ENCODE results near the gene QRFP. TPM values are rescaled to one million over a fixed set of nuclear protein-coding genes. Genes with fewer than 3 reads are reported as not detected.

Gene QRFP
- total RNA-seq, 4 donors from 2014 or later: not detected

DNA sequence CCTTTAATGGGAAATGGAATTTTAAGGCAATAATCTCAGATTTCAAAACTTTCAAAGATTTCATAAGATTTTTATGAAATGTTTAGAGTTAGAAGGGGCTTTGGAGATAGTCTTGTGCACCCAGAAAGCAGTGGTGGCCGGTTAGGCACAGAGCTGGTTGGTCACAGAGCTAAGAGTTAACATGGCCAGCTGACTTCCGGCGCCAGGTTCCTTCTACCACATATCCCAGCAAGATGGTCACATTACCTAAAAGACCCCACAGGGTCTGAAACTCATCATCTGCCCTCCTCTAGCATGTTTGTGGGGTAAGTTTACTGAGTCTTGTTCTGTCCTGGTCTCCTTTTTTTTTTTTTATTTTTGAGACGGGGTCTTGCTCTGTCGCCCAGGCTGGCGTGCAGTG, 19.3 kb downstream of the QRFP start:
- intact Hi-C loops (cut with DNase I; ENCODE audit: low total_unique reads): loop anchor here (10.0 kb wide), 1 partner anchor 58 kb away; the partner anchor contains the start of gene FIBCD1
- DNase-seq (ENCODE audit: low spot score in 2 of 2): no peak
- 96 to 97% methylated on average over 6 of the region's 6 CpGs for WGBS, 2 donors
- H3K4me3 ChIP-seq (ENCODE audit: low read depth, poor library complexity, severe bottlenecking): no peak overlapping the region
- TF ChIP-seq, protein P1, sequence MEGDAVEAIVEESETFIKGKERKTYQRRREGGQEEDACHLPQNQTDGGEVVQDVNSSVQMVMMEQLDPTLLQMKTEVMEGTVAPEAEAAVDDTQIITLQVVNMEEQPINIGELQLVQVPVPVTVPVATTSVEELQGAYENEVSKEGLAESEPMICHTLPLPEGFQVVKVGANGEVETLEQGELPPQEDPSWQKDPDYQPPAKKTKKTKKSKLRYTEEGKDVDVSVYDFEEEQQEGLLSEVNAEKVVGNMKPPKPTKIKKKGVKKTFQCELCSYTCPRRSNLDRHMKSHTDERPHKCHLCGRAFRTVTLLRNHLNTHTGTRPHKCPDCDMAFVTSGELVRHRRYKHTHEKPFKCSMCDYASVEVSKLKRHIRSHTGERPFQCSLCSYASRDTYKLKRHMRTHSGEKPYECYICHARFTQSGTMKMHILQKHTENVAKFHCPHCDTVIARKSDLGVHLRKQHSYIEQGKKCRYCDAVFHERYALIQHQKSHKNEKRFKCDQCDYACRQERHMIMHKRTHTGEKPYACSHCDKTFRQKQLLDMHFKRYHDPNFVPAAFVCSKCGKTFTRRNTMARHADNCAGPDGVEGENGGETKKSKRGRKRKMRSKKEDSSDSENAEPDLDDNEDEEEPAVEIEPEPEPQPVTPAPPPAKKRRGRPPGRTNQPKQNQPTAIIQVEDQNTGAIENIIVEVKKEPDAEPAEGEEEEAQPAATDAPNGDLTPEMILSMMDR (IDR thresholded peaks at IDR 0.05): no peak
- TF ChIP-seq POLR2A (IDR thresholded peaks at IDR 0.05): no peak

- intact Hi-C loops (cut with DNase I; ENCODE audit: low total_unique reads): loop anchor here (10.0 kb wide), 1 partner anchor 60 kb away; the partner anchor contains the start of gene FIBCD1
- WGBS, 2 donors: 88 to 91% methylated on average over 5 of the region's 5 CpGs
- TF ChIP-seq POLR2A (IDR thresholded peaks at IDR 0.05): no peak
- TF ChIP-seq, protein P1 (IDR thresholded peaks at IDR 0.05): no peak
- no peak for DNase-seq (ENCODE audit: low spot score in 2 of 2)
- no peak overlapping the region for H3K4me3 ChIP-seq (ENCODE audit: low read depth, poor library complexity, severe bottlenecking)
These were observed 21.8 kb downstream of the QRFP start for GRCh38 chr9:130874783-130875182.

DNA sequence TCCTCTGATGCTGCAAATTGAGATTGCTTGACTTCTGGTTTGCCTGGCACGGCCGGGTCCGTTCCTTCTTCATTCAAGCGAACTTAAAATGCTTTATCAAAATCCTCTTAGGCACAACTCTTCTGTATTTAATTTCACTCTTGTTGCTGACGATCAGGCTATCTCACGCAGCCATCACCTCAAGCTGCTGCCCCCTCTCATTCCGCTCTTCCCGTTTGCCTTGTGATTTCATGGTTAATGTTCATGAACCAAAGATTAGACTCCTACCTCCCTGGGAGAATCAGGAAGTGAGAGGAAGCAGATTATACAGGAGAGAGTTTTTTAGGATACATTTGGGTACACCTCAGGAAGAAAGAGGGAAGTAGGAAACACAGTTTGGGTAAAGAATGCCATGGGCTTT, 22.6 kb downstream of the QRFP start:
- H3K4me3 ChIP-seq (ENCODE audit: low read depth, poor library complexity, severe bottlenecking): no peak overlapping the region
- TF ChIP-seq, protein P1 (IDR thresholded peaks at IDR 0.05): no peak
- TF ChIP-seq POLR2A (IDR thresholded peaks at IDR 0.05): no peak
- 89 to 91% methylated on average over 8 of the region's 8 CpGs for WGBS, 2 donors
- no peak for DNase-seq (ENCODE audit: low spot score in 2 of 2)
- intact Hi-C loops (cut with DNase I; ENCODE audit: low total_unique reads): loop anchor here (10.0 kb wide), 1 partner anchor 61 kb away; the partner anchor contains the start of gene FIBCD1

DNA sequence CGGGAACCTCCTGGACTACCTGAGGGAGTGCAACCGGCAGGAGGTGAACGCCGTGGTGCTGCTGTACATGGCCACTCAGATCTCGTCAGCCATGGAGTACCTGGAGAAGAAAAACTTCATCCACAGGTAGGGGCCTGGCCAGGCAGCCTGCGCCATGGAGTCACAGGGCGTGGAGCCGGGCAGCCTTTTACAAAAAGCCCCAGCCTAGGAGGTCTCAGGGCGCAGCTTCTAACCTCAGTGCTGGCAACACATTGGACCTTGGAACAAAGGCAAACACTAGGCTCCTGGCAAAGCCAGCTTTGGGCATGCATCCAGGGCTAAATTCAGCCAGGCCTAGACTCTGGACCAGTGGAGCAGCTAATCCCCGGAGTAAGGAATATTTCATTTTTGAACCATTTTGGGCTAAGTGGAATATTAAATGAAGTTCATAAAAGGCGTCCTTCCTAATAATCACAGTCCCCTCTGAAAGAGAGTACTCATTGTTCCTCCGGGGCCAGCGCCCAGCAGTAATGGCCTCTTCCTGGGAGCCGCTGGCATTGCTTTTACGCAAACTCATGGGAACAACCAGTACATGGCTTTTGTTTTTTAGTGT, 23.6 kb downstream of the QRFP start:
- no peak for DNase-seq (ENCODE audit: low spot score in 2 of 2)
- 84 to 90% methylated on average over 15 of the region's 15 CpGs for WGBS, 2 donors
- no peak overlapping the region for H3K4me3 ChIP-seq (ENCODE audit: low read depth, poor library complexity, severe bottlenecking)
- TF ChIP-seq, protein P1 (IDR thresholded peaks at IDR 0.05): no peak
- intact Hi-C loops (cut with DNase I; ENCODE audit: low total_unique reads): loop anchor here (10.0 kb wide), 1 partner anchor 62 kb away; the partner anchor contains the start of gene FIBCD1

DNA sequence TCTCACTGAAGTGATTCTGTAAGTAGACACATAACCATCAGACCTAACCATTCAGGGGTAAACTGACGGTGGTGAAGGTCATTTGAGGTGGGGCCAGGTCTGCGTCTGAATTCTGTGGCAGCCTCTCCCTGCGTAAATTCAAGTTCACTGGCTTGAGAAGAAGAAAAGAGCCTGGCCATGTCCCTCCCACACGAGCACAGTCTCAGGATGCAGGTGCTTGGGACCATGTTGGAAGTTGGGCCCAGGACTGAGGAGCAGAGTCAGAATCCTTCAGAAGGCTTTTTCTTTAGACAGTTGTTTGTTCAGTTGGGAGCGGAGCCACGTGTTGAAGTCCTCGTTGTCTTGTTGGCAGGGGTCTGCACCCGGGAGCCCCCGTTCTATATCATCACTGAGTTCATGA, 24.1 kb downstream of the QRFP start:
- intact Hi-C loops (cut with DNase I; ENCODE audit: low total_unique reads): loop anchor here (10.0 kb wide), 1 partner anchor 62 kb away; the partner anchor contains the start of gene FIBCD1
- no peak overlapping the region for H3K4me3 ChIP-seq (ENCODE audit: low read depth, poor library complexity, severe bottlenecking)
- no peak for TF ChIP-seq POLR2A (IDR thresholded peaks at IDR 0.05)
- TF ChIP-seq, protein P1 (IDR thresholded peaks at IDR 0.05): no peak
- DNase-seq (ENCODE audit: low spot score in 2 of 2): no peak
- 87 to 92% methylated on average over 9 of the region's 9 CpGs for WGBS, 2 donors
